ENCODE results near the gene PCED1A. TPM values are rescaled to one million over a fixed set of nuclear protein-coding genes. Genes with fewer than 3 reads are reported as not detected.

Gene PCED1A
- total and polyA plus RNA-seq, 9 donors, result 6.0 to 58.0 (median 39.1) TPM

DNA sequence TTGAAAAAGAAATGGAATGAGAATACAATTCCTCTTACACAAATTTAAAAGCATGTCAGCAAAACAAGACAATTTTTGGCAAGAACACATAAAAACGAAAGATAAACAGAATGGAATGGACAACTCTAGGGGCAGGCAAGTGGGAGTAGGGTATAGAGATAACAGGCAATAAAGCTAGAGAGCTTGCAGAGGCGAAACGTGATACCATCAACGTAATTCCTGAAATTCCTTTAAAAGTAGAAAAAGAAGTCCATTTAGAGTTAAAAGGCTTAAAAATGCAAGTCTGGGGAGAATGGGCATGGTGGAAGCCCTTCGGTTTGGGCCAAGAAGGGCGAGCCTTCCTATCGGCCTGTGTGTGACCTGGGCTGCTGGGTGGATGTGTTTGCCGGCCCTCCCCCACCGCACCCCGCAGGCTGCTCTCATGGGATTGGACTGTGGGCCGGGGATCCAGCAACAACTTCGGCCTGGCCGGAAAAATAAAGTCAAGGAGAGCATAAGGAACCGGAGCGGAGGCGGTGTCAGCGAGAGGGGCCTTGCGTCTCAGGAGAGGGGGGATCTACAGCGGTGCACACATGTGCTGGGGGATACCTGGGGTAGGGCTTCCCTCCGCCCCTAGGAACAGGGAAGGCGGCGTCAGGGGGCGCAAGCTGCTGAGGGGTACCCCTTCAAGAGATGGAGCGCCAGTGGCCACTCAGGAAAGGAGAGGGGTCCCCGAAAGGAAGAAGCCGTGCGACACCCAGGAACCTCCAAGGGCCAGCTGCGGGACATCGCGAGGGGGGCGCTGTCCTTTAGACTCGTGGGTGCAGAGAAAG lies 20.2 kb downstream of the PCED1A start:
- 5 to 8% (median 7%) methylated on average over 32 of the region's 32 CpGs for WGBS, 3 donors

GRCh38 chr20:2817891-2818595 lies 22.4 kb downstream of the PCED1A start:
- intact Hi-C loops (cut with DNase I), result loop anchor here in 1 of 4 donors (10.0 kb wide), 1 partner anchor 63 kb away; no protein-coding TSS in a partner anchor
- Histone ChIP-seq H3K9me3 (no peaks in the 10 kb centered on the region), H3K27ac (no peak overlapping the region), H3K4me1 (ENCODE audit: insufficient read depth) (peaks cover 35% of the 10 kb centered on the region), H3K4me3 (no peak overlapping the region), H3K27me3 (no peaks in the 10 kb centered on the region), H3K36me3 (no peaks in the 10 kb centered on the region)
- peak in 1 of 5 donors; percentile 74 for DNase-seq
- TF ChIP-seq CTCF (IDR thresholded peaks at IDR 0.05), result no peak
- TF ChIP-seq EP300 (IDR thresholded peaks at IDR 0.05), result no peak
- TF ChIP-seq POLR2A (IDR thresholded peaks at IDR 0.05), result no peak
- 46 to 74% (median 65%) methylated on average over 7 of the region's 7 CpGs for WGBS, 3 donors

More for the DNA sequence above, 20.2 kb downstream of the PCED1A start:
- peaks cover 30% of the 10 kb centered on the region for H3K4me1 ChIP-seq (ENCODE audit: insufficient read depth)
- no peaks in the 10 kb centered on the region for H3K9me3 ChIP-seq
- peak overlapping the region in 1 of 2 donors; percentile 56 for H3K27ac ChIP-seq
- intact Hi-C loops (cut with DNase I), result no loop called here
- H3K27me3 ChIP-seq, result no peaks in the 10 kb centered on the region
- DNase-seq, result peak; percentile 43 to 80 (median 68)
- H3K36me3 ChIP-seq, result no peaks in the 10 kb centered on the region
- peak overlapping the region; percentile 3 for H3K4me3 ChIP-seq
- TF ChIP-seq POLR2A (IDR thresholded peaks at IDR 0.05), result no peak
- no peak for TF ChIP-seq EP300 (IDR thresholded peaks at IDR 0.05)
- TF ChIP-seq CTCF (IDR thresholded peaks at IDR 0.05), result no peak

- intact Hi-C loops (cut with DNase I), result loop anchor here in 1 of 4 donors (10.0 kb wide), 1 partner anchor 63 kb away; no protein-coding TSS in a partner anchor
- WGBS, 3 donors, result 85 to 98% (median 93%) methylated on average over 2 of the region's 2 CpGs
These were observed 23.1 kb downstream of the PCED1A start for GRCh38 chr20:2817341-2817726.

More at GRCh38 chr20:2817341-2817726, 23.1 kb downstream of the PCED1A start:
- Histone ChIP-seq H3K9me3 (no peaks in the 10 kb centered on the region), H3K27ac (no peak overlapping the region), H3K27me3 (no peaks in the 10 kb centered on the region), H3K36me3 (no peaks in the 10 kb centered on the region), H3K4me1 (ENCODE audit: insufficient read depth) (peaks cover 35% of the 10 kb centered on the region), H3K4me3 (no peak overlapping the region)
- TF ChIP-seq POLR2A (IDR thresholded peaks at IDR 0.05) (no peak), EP300 (IDR thresholded peaks at IDR 0.05) (no peak), CTCF (IDR thresholded peaks at IDR 0.05) (no peak)
- DNase-seq, result no peak

Measured in ovary (tissue), 9 donors.